GM12878 (cell line): Measurements from ENCODE around the gene RAF1. TPM values are rescaled to one million over a fixed set of nuclear protein-coding genes. Genes with fewer than 3 reads are reported as not detected.

Source experiments
- ATAC-seq: fragments of 200-7000 bp; cut with Tn5 transposase; 3 replicates; pipeline ENCODE4 v1.9.1; 2020; ENCODE audit warnings: mild to moderate bottlenecking, moderate library complexity
- BruUV-seq: library from RNA; stranded (reverse); fragments of 400-500 nt; replicated peaks from 2 replicates; lab custom pipeline; 2021; lab: Mats Ljungman, UMichigan
- CTCF ChIA-PET: fragments of 300-600 bp; sonication (Branson Sonifier 250); formaldehyde crosslinking; extraction: SDS; loops from one replicate; lab custom pipeline; 2021; ENCODE audit warnings: inconsistent platforms; lab: Yijun Ruan, JAX
- POLR2A ChIA-PET: fragments of 350-600 bp; formaldehyde crosslinking; extraction: SDS; loops from one replicate; lab custom pipeline; 2021; ENCODE audit warnings: inconsistent platforms; lab: Charles Lee
- RAD21 ChIA-PET: fragments of 300-600 bp; sonication (Branson Sonifier 250); formaldehyde crosslinking; loops from one replicate; lab custom pipeline; 2023; ENCODE audit warnings: antibody characterized with exemption; ENCODE audit not compliant: unreplicated experiment; lab: Charles Lee
- SMC1A ChIA-PET: fragments of 300-600 bp; sonication (Branson Sonifier 250); formaldehyde crosslinking; loops from one replicate; lab custom pipeline; 2023; ENCODE audit not compliant: unreplicated experiment, uncharacterized antibody; lab: Charles Lee
- DNase-seq: peaks from one replicate; pipeline ENCODE4 v3.0.0-alpha.2; 2011; ENCODE audit warnings: low read depth, low spot score
- FAIRE-seq: peaks from 3 replicates; lab custom pipeline; 2011; peaks lifted over from hg19 to GRCh38; lab: Jason Lieb, UNC
- H2AFZ ChIP-seq: 2 replicates; pipeline ENCODE4 v1.6.0; 2011; ENCODE audit warnings: low read depth, low read length, control low read depth; ENCODE audit not compliant: control insufficient read depth
- H3K27ac ChIP-seq: 2 replicates; pipeline ENCODE4 v1.5.1; 2011; ENCODE audit warnings: control low read depth; ENCODE audit not compliant: control insufficient read depth, insufficient read depth
- H3K27me3 ChIP-seq, 2 experiments: replicated peaks in 1 of 2; 2 replicates each; pipeline versions ENCODE4 v1.6.0 to v1.6.1; 2011; ENCODE audit warnings: low read length in 1 of 2; ENCODE audit not compliant: control insufficient read depth in 2 of 2, insufficient read depth in 2 of 2
- H3K36me3 ChIP-seq, 2 experiments: 2 replicates each; pipeline ENCODE4 v1.5.1; 2011; ENCODE audit warnings: low read length in 1 of 2; ENCODE audit not compliant: control insufficient read depth in 2 of 2, insufficient read depth in 2 of 2
- H3K4me1 ChIP-seq: 2 replicates; pipeline ENCODE4 v1.6.1; 2011; ENCODE audit warnings: mild to moderate bottlenecking, low read length, moderate library complexity, mixed read lengths; ENCODE audit not compliant: control insufficient read depth, insufficient read depth
- H3K4me2 ChIP-seq: 2 replicates; pipeline ENCODE4 v1.6.0; 2011; ENCODE audit warnings: control low read depth; ENCODE audit not compliant: control insufficient read depth, insufficient read depth
- H3K4me3 ChIP-seq: fragments of 200-600 bp; sonication (generic); 2 replicates; pipeline ENCODE4 v1.5.1; 2016
- H3K79me2 ChIP-seq: 2 replicates; pipeline ENCODE4 v1.6.0; 2011; ENCODE audit warnings: low read length; ENCODE audit not compliant: control insufficient read depth, insufficient read depth
- H3K9ac ChIP-seq: 2 replicates; pipeline ENCODE4 v1.8.0; 2011; ENCODE audit warnings: low read length, control low read depth, mixed read lengths; ENCODE audit not compliant: control insufficient read depth, insufficient read depth
- H3K9me3 ChIP-seq: replicated peaks from 3 replicates; pipeline ENCODE4 v1.5.1; 2011; ENCODE audit warnings: mild to moderate bottlenecking, low read length; ENCODE audit not compliant: control insufficient read depth, insufficient read depth
- H4K20me1 ChIP-seq: 2 replicates; pipeline ENCODE4 v1.6.0; 2011; ENCODE audit not compliant: control insufficient read depth, insufficient read depth
- ATF7 ChIP-seq: fragments of 450-650 bp; IDR thresholded peaks from 2 replicates; pipeline ENCODE4 v1.6.1; 2016; ENCODE audit warnings: low read depth, mild to moderate bottlenecking
- BHLHE40 ChIP-seq, 2 experiments: fragments of 450-650 bp in 1 of 2; IDR thresholded peaks; 2 replicates each; pipeline ENCODE4 v1.6.1; 2011 to 2017; ENCODE audit warnings: low read depth in 2 of 2, borderline replicate concordance in 1 of 2, improper control_type of control experiment in 1 of 2, low read length in 1 of 2, mild to moderate bottlenecking in 1 of 2
- CBX3 ChIP-seq: fragments of 200-600 bp; sonication (generic); IDR thresholded peaks from 2 replicates; pipeline ENCODE4 v1.6.1; 2016; ENCODE audit warnings: low read depth, borderline replicate concordance
- IKZF2 ChIP-seq, 2 experiments: fragments of 450-650 bp; IDR thresholded peaks; 2 replicates each; pipeline ENCODE4 v1.6.1; 2017; ENCODE audit warnings: mild to moderate bottlenecking in 2 of 2, moderate library complexity in 2 of 2
- KAT2A ChIP-seq: conservative IDR thresholded peaks from 2 replicates; pipeline ENCODE4 v1.6.1; 2011; ENCODE audit warnings: low read depth, low read length; ENCODE audit not compliant: control insufficient read depth
- NR2C1 ChIP-seq: fragments of 450-650 bp; IDR thresholded peaks from 2 replicates; pipeline ENCODE4 v1.6.1; 2017; ENCODE audit warnings: antibody characterized with exemption, mild to moderate bottlenecking, moderate library complexity
- NR2C2 ChIP-seq: IDR thresholded peaks from 2 replicates; pipeline ENCODE4 v1.6.1; 2011; ENCODE audit warnings: borderline replicate concordance, low read depth; ENCODE audit not compliant: control insufficient read depth, insufficient read length
- PAX5 ChIP-seq: IDR thresholded peaks from 2 replicates; pipeline ENCODE4 v1.6.1; 2011; ENCODE audit warnings: low read depth, low read length, borderline replicate concordance
- POU2F2 ChIP-seq: IDR thresholded peaks from 3 replicates; pipeline ENCODE4 v1.6.1; 2011; ENCODE audit warnings: low read depth, mild to moderate bottlenecking, low read length, borderline replicate concordance
- SIN3A ChIP-seq: IDR thresholded peaks from 2 replicates; pipeline ENCODE4 v1.6.1; 2012; ENCODE audit warnings: low read depth, low read length, improper control_type of control experiment
- SIX5 ChIP-seq: IDR thresholded peaks from 2 replicates; pipeline ENCODE4 v1.6.1; 2011; ENCODE audit warnings: mild to moderate bottlenecking, low read depth, low read length, moderate library complexity; ENCODE audit not compliant: severe bottlenecking
- SP1 ChIP-seq: IDR thresholded peaks from one replicate; pipeline ENCODE4 v1.6.1; 2011; ENCODE audit warnings: low read depth, low read length
- SREBF2 ChIP-seq: IDR thresholded peaks from 2 replicates; pipeline ENCODE4 v1.6.1; 2012; ENCODE audit warnings: mild to moderate bottlenecking, low read length
- STAT1 ChIP-seq: fragments of 450-650 bp; conservative IDR thresholded peaks from 2 replicates; pipeline ENCODE4 v1.6.1; 2014; ENCODE audit warnings: antibody characterized with exemption, mild to moderate bottlenecking
- SUZ12 ChIP-seq: fragments of 200-600 bp; sonication (generic); IDR thresholded peaks from one replicate; pipeline ENCODE4 v1.6.1; 2018; ENCODE audit warnings: antibody characterized with exemption, mild to moderate bottlenecking; ENCODE audit not compliant: unreplicated experiment
- TARDBP ChIP-seq: IDR thresholded peaks from 2 replicates; pipeline ENCODE4 v1.6.1; 2016; ENCODE audit warnings: borderline replicate concordance
- TCF3 ChIP-seq: IDR thresholded peaks from 2 replicates; pipeline ENCODE4 v1.6.1; 2012; ENCODE audit warnings: low read depth, mild to moderate bottlenecking, low read length, borderline replicate concordance; ENCODE audit not compliant: insufficient read depth
- WGBS: methylation state at CpG from one replicate; pipeline ENCODE4 v1.1.6; 2016; ENCODE audit warnings: low lambda C conversion rate; ENCODE audit not compliant: insufficient replicate concordance, insufficient coverage; ENCODE audit errors: missing lambda C conversion rate; 5-methylcytosine and 5-hydroxymethylcytosine counted together
- in situ Hi-C: fragments of 300-500 bp; cut with MboI; formaldehyde crosslinking; loops from 9 replicates; pipeline ENCODE4 v1.14.3; 2018; ENCODE audit warnings: mixed read lengths
- intact Hi-C: fragments of 100-400 bp; cut with micrococcal nuclease; formaldehyde crosslinking; loops from one replicate; pipeline ENCODE4 v1.14.2; 2022; ENCODE audit not compliant: unreplicated experiment
- polyA plus RNA-seq, 11 experiments: library from polyadenylated mRNA; depleted of rRNA in 4 of 11; unstranded in 6 of 11; stranded (reverse) in 5 of 11; fragments of >200 nt; fragmentation: Nextera tagmentation in 4 of 11; fragmentation: Illumina TruSeq in 1 of 11; extraction: Ambion mirVana in 4 of 11; extraction: Trizol in 1 of 11; gene quantifications; 1 replicate in 1 of 11; 2 replicates in 10 of 11; pipeline versions ENCODE4 v1.2.1 to v1.2.3, GENCODE V29; 2011 to 2016; ENCODE audit warnings: inconsistent platforms in 2 of 11, missing spikeins in 2 of 11, low read depth in 1 of 11
- total RNA-seq, 4 experiments: library from RNA; depleted of rRNA in 3 of 4; stranded (reverse); fragments of >200 nt in 3 of 4; fragmentation: Illumina TruSeq in 1 of 4; extraction: Trizol in 1 of 4; gene quantifications; 2 replicates each; pipeline versions ENCODE4 v1.2.1 to v1.2.3, GENCODE V29; 2013 to 2021
- TF ChIP-seq, protein P1 (sequence below): fragments of 450-650 bp; IDR thresholded peaks from 2 replicates; pipeline ENCODE4 v1.6.1; 2017; ENCODE audit warnings: mild to moderate bottlenecking
- TF ChIP-seq, protein P2 (sequence below): IDR thresholded peaks from 2 replicates; pipeline ENCODE4 v1.6.1; 2012; ENCODE audit warnings: low read depth, low read length, improper control_type of control experiment
- TF ChIP-seq, protein P3 (sequence below): fragments of 450-650 bp; IDR thresholded peaks from 2 replicates; pipeline ENCODE4 v1.6.1; 2017; ENCODE audit warnings: mild to moderate bottlenecking, moderate library complexity

RAF1 gene
- total and polyA plus RNA-seq, 10 of the 15 experiments (the other 5 are each of a cell fraction or from before 2014, with no cell fraction given): 20.4 to 151 (median 77.8) TPM

DNA sequence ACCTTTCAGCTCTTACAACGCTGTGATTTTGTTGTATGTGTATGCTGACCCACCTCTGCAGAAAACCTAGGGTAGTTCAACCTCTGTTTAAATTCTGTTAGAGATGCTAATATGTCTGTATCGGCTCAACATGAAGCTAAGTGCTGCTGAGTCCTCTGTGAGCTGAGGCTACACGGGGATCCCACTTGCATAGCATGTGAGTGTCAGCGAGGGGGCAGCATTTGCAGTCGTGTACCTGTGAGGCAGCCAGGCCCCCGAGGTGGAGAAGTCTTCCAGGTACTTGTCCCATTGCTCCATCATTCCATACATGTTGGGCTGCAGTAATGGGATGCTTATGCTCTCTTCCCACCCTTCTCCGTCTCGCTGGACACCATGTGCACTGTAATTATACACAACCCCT is 122.3 kb downstream of the RAF1 start:
- no peaks in the 10 kb centered on the region for H3K27me3 ChIP-seq
- H3K9me3 ChIP-seq: no peaks in the 10 kb centered on the region
- DNase-seq (no peak), FAIRE-seq (no peak), ATAC-seq (no peak)
- in situ Hi-C loops (no loop called here), intact Hi-C loops (no loop called here)
- no TSS peak for BruUV-seq
- no peak for TF ChIP-seq TARDBP
- TF ChIP-seq STAT1: no peak
- TF ChIP-seq PAX5: no peak
- TF ChIP-seq IKZF2 (IDR thresholded peaks at IDR 0.05): no peak
- TF ChIP-seq, protein P1, sequence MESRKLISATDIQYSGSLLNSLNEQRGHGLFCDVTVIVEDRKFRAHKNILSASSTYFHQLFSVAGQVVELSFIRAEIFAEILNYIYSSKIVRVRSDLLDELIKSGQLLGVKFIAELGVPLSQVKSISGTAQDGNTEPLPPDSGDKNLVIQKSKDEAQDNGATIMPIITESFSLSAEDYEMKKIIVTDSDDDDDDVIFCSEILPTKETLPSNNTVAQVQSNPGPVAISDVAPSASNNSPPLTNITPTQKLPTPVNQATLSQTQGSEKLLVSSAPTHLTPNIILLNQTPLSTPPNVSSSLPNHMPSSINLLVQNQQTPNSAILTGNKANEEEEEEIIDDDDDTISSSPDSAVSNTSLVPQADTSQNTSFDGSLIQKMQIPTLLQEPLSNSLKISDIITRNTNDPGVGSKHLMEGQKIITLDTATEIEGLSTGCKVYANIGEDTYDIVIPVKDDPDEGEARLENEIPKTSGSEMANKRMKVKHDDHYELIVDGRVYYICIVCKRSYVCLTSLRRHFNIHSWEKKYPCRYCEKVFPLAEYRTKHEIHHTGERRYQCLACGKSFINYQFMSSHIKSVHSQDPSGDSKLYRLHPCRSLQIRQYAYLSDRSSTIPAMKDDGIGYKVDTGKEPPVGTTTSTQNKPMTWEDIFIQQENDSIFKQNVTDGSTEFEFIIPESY: no peak
- no peak for TF ChIP-seq ATF7
- no peak for TF ChIP-seq SUZ12
- TF ChIP-seq, protein P2, sequence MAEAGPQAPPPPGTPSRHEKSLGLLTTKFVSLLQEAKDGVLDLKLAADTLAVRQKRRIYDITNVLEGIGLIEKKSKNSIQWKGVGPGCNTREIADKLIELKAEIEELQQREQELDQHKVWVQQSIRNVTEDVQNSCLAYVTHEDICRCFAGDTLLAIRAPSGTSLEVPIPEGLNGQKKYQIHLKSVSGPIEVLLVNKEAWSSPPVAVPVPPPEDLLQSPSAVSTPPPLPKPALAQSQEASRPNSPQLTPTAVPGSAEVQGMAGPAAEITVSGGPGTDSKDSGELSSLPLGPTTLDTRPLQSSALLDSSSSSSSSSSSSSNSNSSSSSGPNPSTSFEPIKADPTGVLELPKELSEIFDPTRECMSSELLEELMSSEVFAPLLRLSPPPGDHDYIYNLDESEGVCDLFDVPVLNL: no peak
- no peak for TF ChIP-seq KAT2A
- TF ChIP-seq, protein P3, sequence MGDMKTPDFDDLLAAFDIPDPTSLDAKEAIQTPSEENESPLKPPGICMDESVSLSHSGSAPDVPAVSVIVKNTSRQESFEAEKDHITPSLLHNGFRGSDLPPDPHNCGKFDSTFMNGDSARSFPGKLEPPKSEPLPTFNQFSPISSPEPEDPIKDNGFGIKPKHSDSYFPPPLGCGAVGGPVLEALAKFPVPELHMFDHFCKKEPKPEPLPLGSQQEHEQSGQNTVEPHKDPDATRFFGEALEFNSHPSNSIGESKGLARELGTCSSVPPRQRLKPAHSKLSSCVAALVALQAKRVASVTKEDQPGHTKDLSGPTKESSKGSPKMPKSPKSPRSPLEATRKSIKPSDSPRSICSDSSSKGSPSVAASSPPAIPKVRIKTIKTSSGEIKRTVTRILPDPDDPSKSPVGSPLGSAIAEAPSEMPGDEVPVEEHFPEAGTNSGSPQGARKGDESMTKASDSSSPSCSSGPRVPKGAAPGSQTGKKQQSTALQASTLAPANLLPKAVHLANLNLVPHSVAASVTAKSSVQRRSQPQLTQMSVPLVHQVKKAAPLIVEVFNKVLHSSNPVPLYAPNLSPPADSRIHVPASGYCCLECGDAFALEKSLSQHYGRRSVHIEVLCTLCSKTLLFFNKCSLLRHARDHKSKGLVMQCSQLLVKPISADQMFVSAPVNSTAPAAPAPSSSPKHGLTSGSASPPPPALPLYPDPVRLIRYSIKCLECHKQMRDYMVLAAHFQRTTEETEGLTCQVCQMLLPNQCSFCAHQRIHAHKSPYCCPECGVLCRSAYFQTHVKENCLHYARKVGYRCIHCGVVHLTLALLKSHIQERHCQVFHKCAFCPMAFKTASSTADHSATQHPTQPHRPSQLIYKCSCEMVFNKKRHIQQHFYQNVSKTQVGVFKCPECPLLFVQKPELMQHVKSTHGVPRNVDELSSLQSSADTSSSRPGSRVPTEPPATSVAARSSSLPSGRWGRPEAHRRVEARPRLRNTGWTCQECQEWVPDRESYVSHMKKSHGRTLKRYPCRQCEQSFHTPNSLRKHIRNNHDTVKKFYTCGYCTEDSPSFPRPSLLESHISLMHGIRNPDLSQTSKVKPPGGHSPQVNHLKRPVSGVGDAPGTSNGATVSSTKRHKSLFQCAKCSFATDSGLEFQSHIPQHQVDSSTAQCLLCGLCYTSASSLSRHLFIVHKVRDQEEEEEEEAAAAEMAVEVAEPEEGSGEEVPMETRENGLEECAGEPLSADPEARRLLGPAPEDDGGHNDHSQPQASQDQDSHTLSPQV: no peak
- TF ChIP-seq TCF3: no peak
- TF ChIP-seq CBX3: no peak
- TF ChIP-seq SREBF2: no peak
- TF ChIP-seq SIX5: no peak
- TF ChIP-seq NR2C1: no peak
- no peak for TF ChIP-seq BHLHE40 (IDR thresholded peaks at IDR 0.05; ENCODE audit: borderline replicate concordance in 1 of 2, low read depth in 2 of 2, low read length in 1 of 2)
- no peak for TF ChIP-seq POU2F2
- TF ChIP-seq SP1: no peak
- no peak for TF ChIP-seq NR2C2
- no peak for TF ChIP-seq SIN3A
- ChIA-PET SMC1A (no interaction called here), POLR2A (interaction anchor here (0.5 to 0.9 kb wide), 2 partner anchors 16 to 51 kb away, joined by 3 to 6 read pairs; no protein-coding TSS in a partner anchor), CTCF (interaction anchor here (1.1 to 1.3 kb wide), 2 partner anchors 14 to 178 kb away, joined by 3 read pairs; no protein-coding TSS in a partner anchor), RAD21 (no interaction called here)
- no peak overlapping the region for H3K4me2 ChIP-seq
- no peak overlapping the region for H2AFZ ChIP-seq
- no peaks in the 10 kb centered on the region for H3K79me2 ChIP-seq
- 84% methylated on average over 8 of the region's 8 CpGs for WGBS
- no peak overlapping the region for H3K27ac ChIP-seq
- H3K36me3 ChIP-seq: peaks cover 0 to 4% of the 10 kb centered on the region in 2 experiments; a peak in 2 of 4 replicates
- no peaks in the 10 kb centered on the region for H4K20me1 ChIP-seq
- H3K4me1 ChIP-seq: no peaks in the 10 kb centered on the region
- H3K9ac ChIP-seq: no peak overlapping the region
- H3K4me3 ChIP-seq: no peak overlapping the region
